HepG2 (cell line): ENCODE measurements around the gene AK9.

ENCODE experiments used
- ATM ChIP-seq: fragments of 450-650 bp; IDR thresholded peaks from 2 replicates; pipeline ENCODE4 v1.7.1; 2017; ENCODE audit warnings: mild to moderate bottlenecking, borderline replicate concordance
- CTCF ChIP-seq: sonication (generic); formaldehyde crosslinking; IDR thresholded peaks from 2 replicates; pipeline ENCODE4 v1.5.0; 2020; ENCODE audit warnings: mild to moderate bottlenecking, missing genetic modification reagents, moderate library complexity
- FOXK1 ChIP-seq: sonication (generic); formaldehyde crosslinking; IDR thresholded peaks from 2 replicates; pipeline ENCODE4 v1.4.0; 2020; ENCODE audit warnings: low read depth, missing genetic modification reagents, borderline replicate concordance
- POLR2AphosphoS2 ChIP-seq: IDR thresholded peaks from 2 replicates; pipeline ENCODE4 v1.6.1; 2011; ENCODE audit warnings: low read depth, low read length, improper control_type of control experiment
- PRDM15 ChIP-seq: sonication (generic); formaldehyde crosslinking; IDR thresholded peaks from 2 replicates; pipeline ENCODE4 v1.4.0; 2020; ENCODE audit warnings: missing genetic modification reagents
- SIN3A ChIP-seq: IDR thresholded peaks from 2 replicates; pipeline ENCODE4 v1.6.1; 2011; ENCODE audit warnings: low read depth, mild to moderate bottlenecking, control low read depth, low read length, borderline replicate concordance
- SOX5 ChIP-seq: IDR thresholded peaks from 2 replicates; pipeline ENCODE4 v1.6.1; 2016; ENCODE audit warnings: borderline replicate concordance
- WIZ ChIP-seq: sonication (generic); formaldehyde crosslinking; IDR thresholded peaks from 2 replicates; pipeline ENCODE4 v1.5.1; 2020; ENCODE audit warnings: mild to moderate bottlenecking, missing genetic modification reagents
- ZNF367 ChIP-seq: sonication (generic); formaldehyde crosslinking; IDR thresholded peaks from 2 replicates; pipeline ENCODE4 v1.4.0; 2020; ENCODE audit warnings: missing genetic modification reagents, borderline replicate concordance
- ZNF44 ChIP-seq: sonication (generic); formaldehyde crosslinking; IDR thresholded peaks from 2 replicates; pipeline ENCODE4 v1.5.1; 2020; ENCODE audit warnings: mild to moderate bottlenecking, missing genetic modification reagents
- ZNF564 ChIP-seq: sonication (generic); formaldehyde crosslinking; IDR thresholded peaks from 2 replicates; pipeline ENCODE4 v1.8.1; 2023; ENCODE audit warnings: mild to moderate bottlenecking, missing genetic modification reagents
- ZNF609 ChIP-seq: sonication (generic); formaldehyde crosslinking; IDR thresholded peaks from 2 replicates; pipeline ENCODE4 v1.4.0; 2020; ENCODE audit warnings: mild to moderate bottlenecking, missing genetic modification reagents, borderline replicate concordance

GRCh38 chr6:109449064-109449794 is 241.8 kb downstream of the AK9 start:
- no peak for TF ChIP-seq FOXK1 (CRISPR knock-in tag)
- TF ChIP-seq ATM: no peak
- TF ChIP-seq PRDM15 (CRISPR knock-in tag): no peak
- TF ChIP-seq ZNF564 (CRISPR knock-in tag): no peak
- TF ChIP-seq SIN3A: no peak
- TF ChIP-seq ZNF44: no peak
- TF ChIP-seq WIZ (CRISPR knock-in tag): no peak
- no peak for TF ChIP-seq CTCF (CRISPR knock-in tag)
- no peak for TF ChIP-seq ZNF609 (CRISPR knock-in tag)
- TF ChIP-seq POLR2AphosphoS2: no peak
- TF ChIP-seq SOX5: no peak
- TF ChIP-seq ZNF367 (CRISPR knock-in tag): no peak
